ENCODE data around the gene RNF103. TPM values are rescaled to one million over a fixed set of nuclear protein-coding genes. Genes with fewer than 3 reads are reported as not detected.

The RNF103 gene
- total RNA-seq, 1 experiment from 2014 or later, result 24.5 TPM

DNA sequence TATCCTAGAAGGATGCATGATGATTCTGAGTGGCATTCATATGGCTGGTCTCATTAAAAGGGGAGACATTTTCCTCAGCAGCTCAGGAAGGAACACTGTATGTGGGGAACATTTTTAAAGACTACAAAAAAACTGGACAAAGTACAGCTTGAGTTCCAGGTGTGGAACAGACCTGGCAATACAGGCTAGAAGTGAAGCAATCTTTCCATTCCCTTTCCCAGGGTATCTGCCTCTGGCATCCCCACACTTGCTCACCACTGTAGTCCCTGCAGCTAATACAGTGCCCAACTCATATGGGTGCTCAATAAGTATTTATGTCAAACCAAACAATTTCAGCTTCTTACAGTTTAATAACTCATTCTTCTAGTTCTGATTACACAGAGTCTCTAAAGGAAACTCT lies 8.1 kb downstream of the RNF103 start:
- H3K9me3 ChIP-seq (ENCODE audit: insufficient read depth, low read depth), result no peaks in the 10 kb centered on the region
- CTCF ChIA-PET, result no interaction called here
- H4K20me1 ChIP-seq (ENCODE audit: insufficient read depth), result peaks cover 11% of the 10 kb centered on the region; the same call in 1 of the 2 replicates
- intact Hi-C loops (cut with micrococcal nuclease; ENCODE audit: unreplicated experiment), result no loop called here
- POLR2A ChIA-PET (ENCODE audit: unreplicated experiment), result interaction anchor here (0.5 kb wide), 1 partner anchor 296 kb away, joined by 5 read pairs; no protein-coding TSS in a partner anchor
- H3K4me2 ChIP-seq, result no peak overlapping the region
- DNase-seq, result no peak
- H3K79me2 ChIP-seq (ENCODE audit: low read depth), result peaks cover 14% of the 10 kb centered on the region
- H3K9me2 ChIP-seq (ENCODE audit: insufficient read depth), result no peaks in the 10 kb centered on the region
- no peak overlapping the region for H3K27ac ChIP-seq
- no TSS peak for BruUV-seq (replicated peaks)
- TF ChIP-seq, protein P1, sequence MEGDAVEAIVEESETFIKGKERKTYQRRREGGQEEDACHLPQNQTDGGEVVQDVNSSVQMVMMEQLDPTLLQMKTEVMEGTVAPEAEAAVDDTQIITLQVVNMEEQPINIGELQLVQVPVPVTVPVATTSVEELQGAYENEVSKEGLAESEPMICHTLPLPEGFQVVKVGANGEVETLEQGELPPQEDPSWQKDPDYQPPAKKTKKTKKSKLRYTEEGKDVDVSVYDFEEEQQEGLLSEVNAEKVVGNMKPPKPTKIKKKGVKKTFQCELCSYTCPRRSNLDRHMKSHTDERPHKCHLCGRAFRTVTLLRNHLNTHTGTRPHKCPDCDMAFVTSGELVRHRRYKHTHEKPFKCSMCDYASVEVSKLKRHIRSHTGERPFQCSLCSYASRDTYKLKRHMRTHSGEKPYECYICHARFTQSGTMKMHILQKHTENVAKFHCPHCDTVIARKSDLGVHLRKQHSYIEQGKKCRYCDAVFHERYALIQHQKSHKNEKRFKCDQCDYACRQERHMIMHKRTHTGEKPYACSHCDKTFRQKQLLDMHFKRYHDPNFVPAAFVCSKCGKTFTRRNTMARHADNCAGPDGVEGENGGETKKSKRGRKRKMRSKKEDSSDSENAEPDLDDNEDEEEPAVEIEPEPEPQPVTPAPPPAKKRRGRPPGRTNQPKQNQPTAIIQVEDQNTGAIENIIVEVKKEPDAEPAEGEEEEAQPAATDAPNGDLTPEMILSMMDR (conservative IDR thresholded peaks at IDR 0.05), result no peak
- TF ChIP-seq EZH2 (IDR thresholded peaks at IDR 0.05; ENCODE audit: low read depth), result no peak
- no peak overlapping the region for H2AFZ ChIP-seq
- no peaks in the 10 kb centered on the region for H3K27me3 ChIP-seq (ENCODE audit: insufficient read depth, low read depth)
- peaks cover 5% of the 10 kb centered on the region for H3K4me1 ChIP-seq (replicated peaks; ENCODE audit: insufficient read depth)
- no peak overlapping the region for H3K4me3 ChIP-seq
- no peaks in the 10 kb centered on the region for H3F3A ChIP-seq (ENCODE audit: insufficient read depth, low read depth)
- H3K36me3 ChIP-seq (ENCODE audit: low read depth), result peaks cover 38% of the 10 kb centered on the region

DNA sequence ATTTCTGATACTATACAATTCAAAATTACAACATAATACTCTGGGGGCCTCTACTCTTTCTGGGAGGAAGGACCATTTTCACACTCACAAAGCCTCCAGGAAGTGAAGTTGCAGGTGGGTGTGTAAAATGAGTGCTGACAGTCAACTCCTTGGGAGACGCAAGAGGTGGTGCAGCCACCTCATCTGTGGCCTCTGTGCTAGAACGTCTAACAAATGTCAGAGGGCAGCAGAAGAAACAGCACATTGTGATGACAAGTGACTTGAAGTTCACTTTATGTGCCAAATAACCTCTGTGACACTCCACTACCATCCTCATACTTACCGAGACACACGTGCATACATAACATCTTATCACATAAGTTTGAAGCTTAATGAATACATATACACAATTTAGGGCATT lies 10.2 kb downstream of the RNF103 start:
- Histone ChIP-seq H3K27ac (no peak overlapping the region), H3K27me3 (ENCODE audit: insufficient read depth, low read depth) (no peaks in the 10 kb centered on the region), H3K36me3 (ENCODE audit: low read depth) (peaks cover 33% of the 10 kb centered on the region), H3K4me3 (no peak overlapping the region), H3K4me2 (no peak overlapping the region), H3K9me2 (ENCODE audit: insufficient read depth) (no peaks in the 10 kb centered on the region), H3F3A (ENCODE audit: insufficient read depth, low read depth) (no peaks in the 10 kb centered on the region), H3K79me2 (ENCODE audit: low read depth) (no peaks in the 10 kb centered on the region), H3K9me3 (ENCODE audit: insufficient read depth, low read depth) (no peaks in the 10 kb centered on the region), H4K20me1 (ENCODE audit: insufficient read depth) (0 out of 2 replicates have a peak, but pooled peaks cover 5% of the 10 kb centered on the region), H3K4me1 (replicated peaks; ENCODE audit: insufficient read depth) (no peaks in the 10 kb centered on the region), H2AFZ (no peak overlapping the region)
- intact Hi-C loops (cut with micrococcal nuclease; ENCODE audit: unreplicated experiment), result no loop called here
- ChIA-PET CTCF (no interaction called here), POLR2A (ENCODE audit: unreplicated experiment) (interaction anchor here (0.6 kb wide), 1 partner anchor 54 kb away, joined by 3 read pairs; no protein-coding TSS in a partner anchor)
- no peak for DNase-seq
- BruUV-seq (replicated peaks), result no TSS peak
- TF ChIP-seq, protein P1 (conservative IDR thresholded peaks at IDR 0.05), result no peak
- no peak for TF ChIP-seq EZH2 (IDR thresholded peaks at IDR 0.05; ENCODE audit: low read depth)

DNA sequence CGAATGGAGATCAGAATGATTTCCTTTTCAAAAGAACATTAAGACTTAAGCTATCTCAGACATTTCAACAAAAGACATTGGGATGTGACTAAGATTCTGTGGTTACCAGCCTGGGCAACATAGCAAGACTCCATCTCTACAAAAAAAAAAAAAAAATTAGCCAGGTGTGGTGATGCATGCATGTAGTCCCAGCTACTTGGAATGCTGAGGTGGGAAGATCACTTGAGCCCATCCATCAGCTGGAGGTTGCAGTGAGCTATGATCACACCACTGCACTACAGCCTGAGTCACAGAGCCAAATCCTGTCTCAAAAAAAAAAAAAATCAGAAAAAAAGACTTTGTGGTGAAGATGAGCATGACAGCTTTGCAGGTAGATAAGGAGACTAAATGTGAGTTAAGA lies 12.8 kb downstream of the RNF103 start:
- Histone ChIP-seq H3K4me2 (no peak overlapping the region), H2AFZ (no peak overlapping the region), H3K4me1 (replicated peaks; ENCODE audit: insufficient read depth) (no peaks in the 10 kb centered on the region), H4K20me1 (ENCODE audit: insufficient read depth) (0 out of 2 replicates have a peak, but pooled peaks cover 5% of the 10 kb centered on the region), H3K36me3 (ENCODE audit: low read depth) (peaks cover 15% of the 10 kb centered on the region; the same call in 1 of the 2 replicates), H3K27me3 (ENCODE audit: insufficient read depth, low read depth) (no peaks in the 10 kb centered on the region), H3K4me3 (no peak overlapping the region), H3K9me3 (ENCODE audit: insufficient read depth, low read depth) (no peaks in the 10 kb centered on the region), H3K79me2 (ENCODE audit: low read depth) (no peaks in the 10 kb centered on the region), H3K27ac (no peak overlapping the region), H3F3A (ENCODE audit: insufficient read depth, low read depth) (no peaks in the 10 kb centered on the region), H3K9me2 (ENCODE audit: insufficient read depth) (no peaks in the 10 kb centered on the region; the same call in 1 of the 2 replicates)
- POLR2A ChIA-PET (ENCODE audit: unreplicated experiment), result no interaction called here
- no peak for DNase-seq
- no TSS peak for BruUV-seq (replicated peaks)
- TF ChIP-seq, protein P1 (conservative IDR thresholded peaks at IDR 0.05), result no peak
- TF ChIP-seq EZH2 (IDR thresholded peaks at IDR 0.05; ENCODE audit: low read depth), result no peak
- CTCF ChIA-PET, result no interaction called here
- intact Hi-C loops (cut with micrococcal nuclease; ENCODE audit: unreplicated experiment), result no loop called here

All from PC-9 (cell line).